IPS-NIHi11 (cell line): ENCODE results near the gene JADE3.

ENCODE experiments used
- DNase-seq: peaks from one replicate; pipeline ENCODE4 v3.0.0; 2012; ENCODE audit warnings: mixed read lengths, low spot score

The JADE3 gene

GRCh38 chrX:46912098-46912602 lies at the start of gene JADE3:
TSS of gene JADE3 (plus strand) at chrX:46912421. CDS start at chrX:46984895, 72,474 bp downstream.
- peak; percentile 81 for DNase-seq

- DNase-seq: no peak
Observed at GRCh38 chrX:46863072-46863471, 49.1 kb upstream of the JADE3 start.

- DNase-seq: no peak
Observed at GRCh38 chrX:46864606-46865005, 47.6 kb upstream of the JADE3 start.

GRCh38 chrX:46865281-46865680 lies 46.9 kb upstream of the JADE3 start:
- DNase-seq: no peak

GRCh38 chrX:46866726-46867125 lies 45.5 kb upstream of the JADE3 start:
- DNase-seq: no peak

GRCh38 chrX:46873746-46874145 lies 38.5 kb upstream of the JADE3 start:
- no peak for DNase-seq

GRCh38 chrX:46876901-46877300 lies 35.3 kb upstream of the JADE3 start:
- no peak for DNase-seq

- peak; percentile 13 for DNase-seq
Observed at GRCh38 chrX:46882266-46882665, 30.0 kb upstream of the JADE3 start.

- no peak for DNase-seq
Observed at GRCh38 chrX:46884799-46885198, 27.4 kb upstream of the JADE3 start.

- DNase-seq: no peak
Observed at GRCh38 chrX:46898207-46898606, 14.0 kb upstream of the JADE3 start.

GRCh38 chrX:46903458-46904242 lies 8.6 kb upstream of the JADE3 start:
- DNase-seq: peak; percentile 63

- DNase-seq: no peak
Observed at GRCh38 chrX:46904626-46905025, 7.6 kb upstream of the JADE3 start.

- DNase-seq: no peak
Observed at GRCh38 chrX:46910415-46910814, 1.8 kb upstream of the JADE3 start.

GRCh38 chrX:46912603-46913491 lies 626 bp downstream of the JADE3 start:
- DNase-seq: peak; percentile 68

- DNase-seq: no peak
Observed at GRCh38 chrX:46913667-46914066, 1.4 kb downstream of the JADE3 start.

GRCh38 chrX:46916273-46916672 lies 4.1 kb downstream of the JADE3 start:
- DNase-seq: no peak

GRCh38 chrX:46917622-46918021 lies 5.4 kb downstream of the JADE3 start:
- no peak for DNase-seq

- DNase-seq: no peak
Observed at GRCh38 chrX:46918434-46918833, 6.2 kb downstream of the JADE3 start.

GRCh38 chrX:46920235-46920634 lies 8.0 kb downstream of the JADE3 start:
- DNase-seq: no peak

- no peak for DNase-seq
Observed at GRCh38 chrX:46922611-46923010, 10.4 kb downstream of the JADE3 start.

- DNase-seq: no peak
Observed at GRCh38 chrX:46927718-46928117, 15.5 kb downstream of the JADE3 start.

GRCh38 chrX:46929439-46930261 lies 17.4 kb downstream of the JADE3 start:
- no peak for DNase-seq
